HG03039 (cell line): Measurements from ENCODE around the gene C4A.
"Not testable (repeated sequence)": the region's sequence is repeated elsewhere in the genome, so short reads cannot be mapped to it uniquely, and the experiment has no call there.

Source experiments
- ATAC-seq: cut with Tn5 transposase; IDR thresholded peaks from one replicate; pipeline ENCODE4 v1.9.1; 2021; ENCODE audit warnings: mild to moderate bottlenecking, moderate library complexity; ENCODE audit not compliant: unreplicated experiment

C4A gene

DNA sequence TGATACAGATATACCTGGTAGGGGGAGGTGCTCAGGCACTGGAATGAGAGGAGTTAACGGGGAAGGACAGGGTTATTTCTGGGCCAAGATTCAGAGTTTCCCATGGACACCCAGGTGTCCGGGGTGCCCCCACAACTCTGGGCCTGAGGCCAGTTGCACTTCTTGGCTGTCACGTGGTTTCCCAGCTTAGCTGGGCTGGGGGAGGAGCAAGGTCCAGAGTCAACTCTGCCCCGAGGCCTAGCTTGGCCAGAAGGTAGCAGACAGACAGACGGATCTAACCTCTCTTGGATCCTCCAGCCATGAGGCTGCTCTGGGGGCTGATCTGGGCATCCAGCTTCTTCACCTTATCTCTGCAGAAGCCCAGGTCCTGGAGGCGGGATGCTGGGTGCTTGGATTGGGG lies 32.7 kb downstream of the C4A start, which contains the start of gene C4B:
Gene C4B, plus strand, starts transcription at position 249 of the 400 bp plus-strand sequence. Its CDS starts 51 bp downstream, at position 300.
- not testable (repeated sequence) for ATAC-seq

DNA sequence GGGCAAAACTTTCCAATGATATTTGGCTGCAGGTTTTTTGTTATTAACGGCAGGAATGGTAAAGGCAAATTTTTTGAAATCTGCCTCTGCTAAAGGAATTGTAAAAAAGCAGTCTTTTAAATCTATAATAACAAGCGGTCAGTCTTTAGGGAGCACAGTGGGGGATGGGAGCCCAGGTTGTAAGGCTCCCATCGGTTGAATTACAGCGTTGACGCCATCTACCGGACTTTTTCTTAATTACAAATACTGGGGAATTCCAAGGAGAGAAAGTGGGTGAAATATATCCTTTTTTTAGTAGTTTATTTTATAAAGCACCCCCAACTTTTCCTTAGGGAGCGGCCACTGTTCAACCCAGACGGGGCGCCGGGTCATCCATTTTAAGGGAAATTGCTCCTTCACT lies 40.2 kb downstream of the C4A start:
- ATAC-seq: not testable (repeated sequence)

DNA sequence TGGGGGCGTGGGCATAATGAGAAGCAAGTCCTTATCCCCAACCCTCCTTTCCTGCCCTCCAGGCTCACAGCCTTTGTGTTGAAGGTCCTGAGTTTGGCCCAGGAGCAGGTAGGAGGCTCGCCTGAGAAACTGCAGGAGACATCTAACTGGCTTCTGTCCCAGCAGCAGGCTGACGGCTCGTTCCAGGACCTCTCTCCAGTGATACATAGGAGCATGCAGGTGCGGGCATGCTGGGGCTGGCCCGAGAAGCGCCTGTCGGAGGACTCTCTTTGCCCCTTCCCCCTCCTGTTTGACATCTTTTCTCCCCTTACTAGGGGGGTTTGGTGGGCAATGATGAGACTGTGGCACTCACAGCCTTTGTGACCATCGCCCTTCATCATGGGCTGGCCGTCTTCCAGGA lies 46.8 kb downstream of the C4A start:
- not testable (repeated sequence) for ATAC-seq

DNA sequence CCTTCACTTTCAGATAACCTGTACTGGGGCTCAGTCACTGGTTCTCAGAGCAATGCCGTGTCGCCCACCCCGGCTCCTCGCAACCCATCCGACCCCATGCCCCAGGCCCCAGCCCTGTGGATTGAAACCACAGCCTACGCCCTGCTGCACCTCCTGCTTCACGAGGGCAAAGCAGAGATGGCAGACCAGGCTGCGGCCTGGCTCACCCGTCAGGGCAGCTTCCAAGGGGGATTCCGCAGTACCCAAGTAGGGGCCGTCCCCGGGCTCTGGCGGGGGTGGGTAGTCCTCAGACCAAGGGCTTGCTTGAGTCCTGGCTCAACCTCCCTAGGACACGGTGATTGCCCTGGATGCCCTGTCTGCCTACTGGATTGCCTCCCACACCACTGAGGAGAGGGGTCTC lies 47.7 kb downstream of the C4A start:
- not testable (repeated sequence) for ATAC-seq

DNA sequence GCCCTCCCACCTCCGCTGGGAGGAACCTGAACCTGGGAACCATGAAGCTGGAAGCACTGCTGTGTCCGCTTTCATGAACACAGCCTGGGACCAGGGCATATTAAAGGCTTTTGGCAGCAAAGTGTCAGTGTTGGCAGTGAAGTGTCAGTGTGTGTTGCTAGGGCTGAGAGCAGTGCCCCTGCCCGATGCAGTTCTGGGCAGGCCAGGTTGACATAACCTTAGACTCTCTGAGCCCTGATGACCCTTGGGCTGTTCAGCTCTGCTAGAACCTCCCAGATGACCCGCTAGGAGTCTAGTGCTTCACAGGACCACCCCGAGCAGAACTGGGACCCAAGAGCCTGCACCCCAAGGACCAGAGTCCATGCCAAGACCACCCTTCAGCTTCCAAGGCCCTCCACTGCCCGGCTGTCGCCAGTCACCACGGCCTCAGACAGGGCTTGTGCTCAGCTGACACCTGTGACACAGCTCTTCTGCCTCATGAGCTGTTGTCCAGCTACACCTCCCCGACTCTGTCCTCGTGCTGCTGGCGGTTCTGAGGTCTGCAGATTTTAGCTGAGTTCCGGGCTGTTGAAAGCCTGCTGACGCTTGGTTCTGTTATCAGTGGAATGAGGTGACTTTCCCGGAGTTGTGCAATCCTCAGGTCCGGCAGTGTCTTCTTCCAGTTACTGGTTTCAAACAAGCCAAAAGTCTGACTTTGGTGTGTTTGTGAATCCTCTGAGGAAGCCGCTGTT lies 53.6 kb downstream of the C4A start:
- ATAC-seq: not testable (repeated sequence)

DNA sequence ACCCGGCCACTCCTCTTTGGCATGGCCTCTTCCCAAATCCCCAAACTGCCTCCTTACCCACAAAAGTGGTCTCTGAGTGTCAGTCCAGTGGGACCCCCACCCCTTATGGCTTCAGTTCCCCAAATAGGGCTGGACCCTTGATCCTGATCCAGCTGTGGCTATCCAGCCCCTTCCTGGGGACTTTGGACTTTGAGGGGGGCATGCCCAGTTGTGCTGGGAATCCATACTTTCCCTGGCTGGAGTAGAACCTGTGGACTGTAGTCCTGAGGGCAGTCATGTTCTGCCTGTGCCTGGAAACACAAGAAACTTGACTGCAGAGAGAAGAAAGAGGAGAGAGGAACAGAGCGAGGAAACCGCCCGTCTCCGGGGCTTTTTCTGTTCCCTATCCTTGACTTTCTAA lies 55.3 kb downstream of the C4A start:
- not testable (repeated sequence) for ATAC-seq

DNA sequence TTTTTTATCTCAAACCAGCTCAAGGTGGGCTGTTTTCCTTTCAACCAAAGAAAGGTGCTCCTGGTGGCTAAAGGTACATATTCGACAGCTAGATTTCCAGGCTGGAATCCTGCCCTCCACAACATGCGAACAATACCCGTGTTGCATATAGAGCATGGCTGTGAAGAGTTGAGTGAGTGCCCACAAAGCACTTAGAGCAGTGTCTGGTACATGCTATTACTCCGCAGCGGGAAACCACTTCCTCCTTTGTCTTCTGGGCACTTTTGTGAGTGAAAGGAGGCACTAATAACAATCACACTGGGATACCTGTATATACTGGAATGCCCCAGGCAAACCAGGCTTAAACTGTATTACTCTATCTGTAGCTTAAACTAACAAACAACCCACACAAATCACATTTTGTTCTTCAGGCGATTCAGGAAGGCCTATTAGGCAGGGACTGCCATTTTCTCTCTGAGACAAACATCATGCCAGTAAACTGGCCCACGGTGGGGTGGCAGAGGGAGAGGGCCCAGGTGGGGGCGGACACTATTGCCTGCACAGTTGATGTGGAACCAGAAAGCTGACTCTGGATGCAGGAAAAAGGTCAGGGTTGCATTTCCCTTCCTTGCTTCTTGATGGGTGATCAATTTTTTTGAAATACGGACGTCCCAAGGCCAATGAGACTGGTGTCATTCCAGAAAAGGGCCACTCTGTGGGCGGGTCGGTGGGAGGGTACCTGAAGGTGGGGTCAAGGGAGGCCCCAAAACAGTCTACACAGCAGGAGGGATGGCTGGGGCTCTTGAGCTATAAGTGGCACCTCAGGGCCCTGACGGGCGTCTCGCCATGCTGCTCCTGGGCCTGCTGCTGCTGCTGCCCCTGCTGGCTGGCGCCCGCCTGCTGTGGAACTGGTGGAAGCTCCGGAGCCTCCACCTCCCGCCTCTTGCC lies 56.0 kb downstream of the C4A start, which contains the start of gene CYP21A2:
Gene CYP21A2, plus strand, starts transcription at position 818 of the 927 bp plus-strand sequence. Its CDS starts 8 bp downstream, at position 826.
- not testable (repeated sequence) for ATAC-seq

DNA sequence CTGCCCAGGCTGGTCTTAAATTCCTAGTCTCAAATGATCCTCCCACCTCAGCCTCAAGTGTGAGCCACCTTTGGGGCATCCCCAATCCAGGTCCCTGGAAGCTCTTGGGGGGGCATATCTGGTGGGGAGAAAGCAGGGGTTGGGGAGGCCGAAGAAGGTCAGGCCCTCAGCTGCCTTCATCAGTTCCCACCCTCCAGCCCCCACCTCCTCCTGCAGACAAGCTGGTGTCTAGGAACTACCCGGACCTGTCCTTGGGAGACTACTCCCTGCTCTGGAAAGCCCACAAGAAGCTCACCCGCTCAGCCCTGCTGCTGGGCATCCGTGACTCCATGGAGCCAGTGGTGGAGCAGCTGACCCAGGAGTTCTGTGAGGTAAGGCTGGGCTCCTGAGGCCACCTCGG lies 57.0 kb downstream of the C4A start:
- not testable (repeated sequence) for ATAC-seq

DNA sequence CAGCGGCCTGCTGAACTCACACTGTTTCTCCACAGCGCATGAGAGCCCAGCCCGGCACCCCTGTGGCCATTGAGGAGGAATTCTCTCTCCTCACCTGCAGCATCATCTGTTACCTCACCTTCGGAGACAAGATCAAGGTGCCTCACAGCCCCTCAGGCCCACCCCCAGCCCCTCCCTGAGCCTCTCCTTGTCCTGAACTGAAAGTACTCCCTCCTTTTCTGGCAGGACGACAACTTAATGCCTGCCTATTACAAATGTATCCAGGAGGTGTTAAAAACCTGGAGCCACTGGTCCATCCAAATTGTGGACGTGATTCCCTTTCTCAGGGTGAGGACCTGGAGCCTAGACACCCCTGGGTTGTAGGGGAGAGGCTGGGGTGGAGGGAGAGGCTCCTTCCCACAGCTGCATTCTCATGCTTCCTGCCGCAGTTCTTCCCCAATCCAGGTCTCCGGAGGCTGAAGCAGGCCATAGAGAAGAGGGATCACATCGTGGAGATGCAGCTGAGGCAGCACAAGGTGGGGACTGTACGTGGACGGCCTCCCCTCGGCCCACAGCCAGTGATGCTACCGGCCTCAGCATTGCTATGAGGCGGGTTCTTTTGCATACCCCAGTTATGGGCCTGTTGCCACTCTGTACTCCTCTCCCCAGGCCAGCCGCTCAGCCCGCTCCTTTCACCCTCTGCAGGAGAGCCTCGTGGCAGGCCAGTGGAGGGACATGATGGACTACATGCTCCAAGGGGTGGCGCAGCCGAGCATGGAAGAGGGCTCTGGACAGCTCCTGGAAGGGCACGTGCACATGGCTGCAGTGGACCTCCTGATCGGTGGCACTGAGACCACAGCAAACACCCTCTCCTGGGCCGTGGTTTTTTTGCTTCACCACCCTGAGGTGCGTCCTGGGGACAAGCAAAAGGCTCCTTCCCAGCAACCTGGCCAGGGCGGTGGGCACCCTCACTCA lies 57.7 kb downstream of the C4A start:
- not testable (repeated sequence) for ATAC-seq

DNA sequence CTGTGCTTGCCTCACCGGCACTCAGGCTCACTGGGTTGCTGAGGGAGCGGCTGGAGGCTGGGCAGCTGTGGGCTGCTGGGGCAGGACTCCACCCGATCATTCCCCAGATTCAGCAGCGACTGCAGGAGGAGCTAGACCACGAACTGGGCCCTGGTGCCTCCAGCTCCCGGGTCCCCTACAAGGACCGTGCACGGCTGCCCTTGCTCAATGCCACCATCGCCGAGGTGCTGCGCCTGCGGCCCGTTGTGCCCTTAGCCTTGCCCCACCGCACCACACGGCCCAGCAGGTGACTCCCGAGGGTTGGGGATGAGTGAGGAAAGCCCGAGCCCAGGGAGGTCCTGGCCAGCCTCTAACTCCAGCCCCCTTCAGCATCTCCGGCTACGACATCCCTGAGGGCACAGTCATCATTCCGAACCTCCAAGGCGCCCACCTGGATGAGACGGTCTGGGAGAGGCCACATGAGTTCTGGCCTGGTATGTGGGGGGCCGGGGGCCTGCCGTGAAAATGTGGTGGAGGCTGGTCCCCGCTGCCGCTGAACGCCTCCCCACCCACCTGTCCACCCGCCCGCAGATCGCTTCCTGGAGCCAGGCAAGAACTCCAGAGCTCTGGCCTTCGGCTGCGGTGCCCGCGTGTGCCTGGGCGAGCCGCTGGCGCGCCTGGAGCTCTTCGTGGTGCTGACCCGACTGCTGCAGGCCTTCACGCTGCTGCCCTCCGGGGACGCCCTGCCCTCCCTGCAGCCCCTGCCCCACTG lies 58.6 kb downstream of the C4A start:
- not testable (repeated sequence) for ATAC-seq

DNA sequence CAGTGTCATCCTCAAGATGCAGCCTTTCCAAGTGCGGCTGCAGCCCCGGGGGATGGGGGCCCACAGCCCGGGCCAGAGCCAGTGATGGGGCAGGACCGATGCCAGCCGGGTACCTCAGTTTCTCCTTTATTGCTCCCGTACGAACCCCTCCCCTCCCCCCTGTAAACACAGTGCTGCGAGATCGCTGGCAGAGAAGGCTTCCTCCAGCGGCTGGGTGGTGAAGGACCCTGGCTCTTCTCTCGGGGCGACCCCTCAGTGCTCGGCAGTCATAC lies 59.1 kb downstream of the C4A start:
- not testable (repeated sequence) for ATAC-seq

DNA sequence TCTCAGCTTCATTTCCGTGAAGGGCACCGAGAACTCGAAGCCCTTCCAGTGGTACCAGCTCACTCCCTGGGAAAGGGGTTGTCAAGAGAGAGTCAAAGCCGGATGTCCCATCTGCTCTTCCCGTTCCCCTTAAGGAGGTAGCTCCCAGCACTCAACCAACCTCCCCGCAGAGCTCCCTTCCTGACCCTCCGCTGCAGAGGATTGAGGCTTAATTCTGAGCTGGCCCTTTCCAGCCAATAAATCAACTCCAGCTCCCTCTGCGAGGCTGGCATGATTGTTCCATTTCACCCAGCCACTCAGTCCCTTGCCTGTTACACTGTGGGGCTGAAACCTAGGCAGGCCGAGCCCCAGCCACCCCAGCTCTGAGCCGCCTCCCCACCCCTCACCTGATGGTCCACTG lies 59.5 kb downstream of the C4A start:
- ATAC-seq: not testable (repeated sequence)

DNA sequence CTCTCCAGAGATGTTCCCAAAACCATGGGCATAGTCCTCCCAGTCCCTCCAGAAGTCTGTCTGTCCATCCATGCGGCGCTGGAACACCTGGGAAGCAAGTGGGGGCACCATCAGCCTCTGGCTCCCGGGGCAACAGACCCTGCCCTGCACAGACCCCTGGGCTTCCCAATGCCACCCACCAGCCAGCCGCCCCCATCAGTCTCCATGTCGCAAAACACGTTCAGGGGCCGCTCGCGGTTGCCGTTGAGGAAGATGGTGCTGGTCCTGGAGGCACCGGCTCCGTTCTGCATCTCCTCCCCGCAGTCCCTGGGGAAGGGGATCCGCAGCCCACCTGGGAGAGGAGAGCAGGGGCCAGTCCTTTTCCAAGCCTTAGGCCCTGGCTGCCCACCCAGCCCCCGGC lies 60.4 kb downstream of the C4A start:
- not testable (repeated sequence) for ATAC-seq

DNA sequence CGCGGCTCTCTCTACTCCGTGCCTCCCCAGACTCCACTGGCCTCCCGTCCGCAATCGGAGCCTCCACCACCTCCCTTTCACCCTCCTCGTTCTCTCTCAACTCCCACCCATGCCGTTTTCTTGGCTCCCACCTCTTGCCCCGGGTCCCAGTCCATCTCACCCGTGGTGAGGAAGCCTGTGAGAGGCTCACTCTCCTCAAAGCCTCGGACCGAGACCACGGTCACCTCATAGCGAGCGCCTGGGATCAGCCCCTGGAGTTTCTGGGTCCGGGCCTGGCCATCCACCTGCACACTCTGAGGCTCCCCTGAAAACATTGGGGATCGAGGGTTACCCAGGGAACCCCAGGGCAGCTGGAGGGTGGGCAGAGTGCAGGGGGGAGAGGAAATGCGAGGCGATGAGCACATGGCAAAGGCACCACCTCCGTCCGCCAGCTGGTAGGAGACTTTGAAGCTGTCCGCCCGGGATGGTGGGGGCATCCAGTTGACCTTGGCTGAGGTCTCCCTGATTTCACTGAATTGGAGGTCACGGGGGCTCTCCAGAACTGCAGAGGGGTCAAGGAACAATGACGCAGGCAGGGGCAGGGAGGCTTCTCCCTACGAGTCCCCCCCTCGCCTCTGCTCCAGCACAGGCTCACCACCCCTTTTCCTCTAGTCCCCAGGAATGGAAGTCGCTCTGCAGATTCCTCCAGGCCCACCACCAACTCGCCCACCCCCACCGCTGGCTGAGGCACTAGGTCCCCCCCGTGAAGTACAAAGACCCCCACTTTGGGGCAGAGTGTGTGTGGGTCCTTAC lies 61.9 kb downstream of the C4A start:
- not testable (repeated sequence) for ATAC-seq

DNA sequence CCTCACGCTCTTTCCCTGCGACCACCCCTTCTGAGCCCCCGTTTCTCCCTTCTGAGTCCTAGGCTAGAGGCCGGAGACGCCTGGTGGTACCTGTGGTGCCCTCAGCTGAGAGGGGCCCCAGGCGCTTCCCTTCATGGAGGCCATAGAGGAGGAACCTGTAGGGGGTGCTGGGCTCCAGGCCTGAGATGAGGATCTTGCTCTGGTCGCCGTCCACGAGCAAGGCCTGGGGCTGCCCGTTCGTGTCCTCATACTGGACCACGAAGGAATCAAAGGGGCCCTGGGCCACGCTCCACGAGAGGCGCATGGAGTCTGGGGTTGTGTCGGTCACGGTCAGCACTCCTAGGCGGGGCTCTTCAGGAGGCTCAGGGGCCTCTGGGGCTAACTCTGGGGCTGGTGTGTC lies 63.1 kb downstream of the C4A start:
- not testable (repeated sequence) for ATAC-seq

DNA sequence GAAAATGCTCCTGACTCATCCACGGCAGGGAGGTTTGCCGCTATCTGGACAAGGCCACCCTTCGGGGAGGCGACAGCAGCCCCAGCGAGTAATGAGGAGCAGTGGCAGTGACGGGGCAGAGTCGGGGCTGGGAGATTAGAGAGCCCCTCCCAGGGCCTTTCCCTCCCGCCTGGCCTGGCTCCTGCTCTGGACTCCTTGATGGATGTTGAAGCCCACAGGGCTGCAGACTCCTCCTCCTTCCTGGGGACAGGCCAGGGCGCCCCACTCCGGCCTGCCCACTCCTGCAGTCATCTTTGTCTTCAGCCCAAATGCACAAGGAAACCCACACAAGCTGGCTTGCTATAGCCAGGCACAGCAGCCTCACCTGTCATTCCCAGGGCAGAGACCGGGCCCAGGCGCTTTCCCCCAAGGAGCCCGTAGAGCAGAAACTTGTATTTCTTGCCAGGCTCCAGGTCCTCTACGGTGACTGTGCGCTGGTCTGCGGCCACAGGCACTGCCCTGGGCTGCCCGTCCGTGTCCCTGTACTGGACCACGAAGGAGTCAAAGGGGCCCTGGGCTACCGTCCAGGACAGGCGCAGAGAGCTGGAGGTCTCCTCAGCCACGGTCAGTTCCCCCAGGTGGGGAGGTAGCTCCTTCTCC lies 64.1 kb downstream of the C4A start:
- no peak for ATAC-seq

DNA sequence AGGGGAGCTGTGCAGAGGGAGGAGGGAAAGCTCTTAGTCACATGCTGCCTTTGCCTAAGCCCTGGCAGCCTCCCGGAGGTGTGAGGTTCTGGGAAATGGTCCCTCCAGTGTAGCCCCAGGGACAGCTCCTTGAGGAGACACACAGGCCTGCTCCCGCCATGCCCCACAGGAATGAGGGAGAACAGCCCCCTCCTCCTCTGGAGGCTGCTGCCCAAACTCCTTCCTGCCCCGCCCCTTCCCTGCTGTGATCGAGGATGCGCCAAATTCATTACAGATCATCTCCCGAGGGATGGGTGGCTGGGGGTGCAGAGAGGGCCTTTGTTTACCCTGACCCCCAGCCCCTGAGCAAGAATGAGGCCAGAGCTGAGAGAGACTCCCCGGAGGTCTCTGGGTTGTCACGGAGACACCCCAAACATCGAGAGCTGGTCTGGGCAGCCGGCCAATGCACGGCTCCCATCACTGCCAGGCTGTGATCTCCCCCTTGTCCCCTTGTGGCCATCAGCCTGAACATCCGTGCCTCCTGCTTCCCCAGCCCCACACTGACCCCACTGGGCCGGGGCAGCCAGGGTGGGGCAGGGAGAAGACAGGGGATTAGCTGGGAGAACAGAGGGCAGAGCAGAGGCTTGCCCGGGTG lies 64.7 kb downstream of the C4A start:
- no peak for ATAC-seq

DNA sequence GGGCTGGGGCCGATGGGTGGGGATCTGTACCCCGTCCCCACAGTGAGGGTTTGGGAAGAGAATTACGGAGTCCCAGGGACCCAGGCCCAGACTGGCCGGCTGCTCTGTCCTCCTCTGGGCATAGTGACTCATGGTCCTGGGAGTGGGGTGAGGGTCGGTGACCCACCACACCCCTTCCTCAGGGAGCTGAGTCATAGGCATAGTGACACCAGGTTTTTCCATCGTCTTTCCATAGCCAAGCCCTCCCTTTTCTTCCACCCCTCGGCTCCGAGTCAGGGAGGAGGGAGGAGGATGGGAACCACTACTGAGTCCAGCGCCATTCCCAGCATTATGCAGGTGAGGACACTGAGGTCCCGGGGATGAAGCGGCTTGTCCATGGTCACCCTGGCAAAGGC lies 65.2 kb downstream of the C4A start:
- no peak for ATAC-seq
